Endodermal cell (in vitro differentiated cells): ENCODE measurements around the gene SON. TPM values are rescaled to one million over a fixed set of nuclear protein-coding genes. Genes with fewer than 3 reads are reported as not detected.
A peak's percentile ranks its signal among the peaks of the same experiment; 100 is the strongest.

Experiments used
- DNase-seq: peaks from one replicate; pipeline ENCODE4 v3.0.0-alpha.2; 2017
- H3K27ac ChIP-seq: 2 replicates; pipeline ENCODE4 v1.5.1; 2013; ENCODE audit warnings: mild to moderate bottlenecking, low read depth, low read length, moderate library complexity
- H3K27me3 ChIP-seq: 2 replicates; pipeline ENCODE4 v1.6.1; 2013; ENCODE audit warnings: mild to moderate bottlenecking, low read length, moderate library complexity; ENCODE audit not compliant: insufficient read depth, control insufficient read depth, poor library complexity, severe bottlenecking
- H3K36me3 ChIP-seq: 2 replicates; pipeline ENCODE4 v1.7.0; 2013; ENCODE audit warnings: mild to moderate bottlenecking, low read length, moderate library complexity; ENCODE audit not compliant: control insufficient read depth, insufficient read depth
- H3K4me1 ChIP-seq: one replicate; pipeline ENCODE4 v1.7.0; 2013; ENCODE audit warnings: low read length; ENCODE audit not compliant: control insufficient read depth, insufficient read depth
- H3K4me3 ChIP-seq: 2 replicates; pipeline ENCODE4 v1.5.1; 2013; ENCODE audit warnings: mild to moderate bottlenecking, low read length, moderate library complexity
- H3K9ac ChIP-seq: 2 replicates; pipeline ENCODE4 v1.6.1; 2013; ENCODE audit warnings: mild to moderate bottlenecking, low read length, moderate library complexity; ENCODE audit not compliant: poor library complexity, severe bottlenecking; ENCODE audit errors: extremely low read depth
- H3K9me3 ChIP-seq: 2 replicates; pipeline ENCODE4 v1.6.1; 2013; ENCODE audit warnings: mild to moderate bottlenecking, low read length, moderate library complexity; ENCODE audit not compliant: control insufficient read depth
- H3K27ac Mint-ChIP-seq: 2 replicates; pipeline ENCODE4 v1.8.0; 2020; ENCODE audit warnings: mixed read lengths
- H3K27me3 Mint-ChIP-seq: 2 replicates; pipeline ENCODE4 v1.8.0; 2021; ENCODE audit warnings: mild to moderate bottlenecking, mixed read lengths; ENCODE audit not compliant: insufficient read depth
- H3K36me3 Mint-ChIP-seq: 2 replicates; pipeline ENCODE4 v1.8.0; 2020; ENCODE audit warnings: low read depth, mixed read lengths
- H3K4me1 Mint-ChIP-seq: 2 replicates; pipeline ENCODE4 v1.8.0; 2020; ENCODE audit warnings: mixed read lengths
- H3K4me3 Mint-ChIP-seq: 2 replicates; pipeline ENCODE4 v1.8.0; 2020; ENCODE audit warnings: mild to moderate bottlenecking, moderate library complexity, mixed read lengths
- H3K9me3 Mint-ChIP-seq: 2 replicates; pipeline ENCODE4 v1.8.0; 2020; ENCODE audit warnings: mild to moderate bottlenecking, mixed read lengths
- CTCF ChIP-seq: fragments of 200-600 bp; sonication (generic); conservative IDR thresholded peaks from 2 replicates; pipeline ENCODE4 v1.5.0; 2021; ENCODE audit warnings: antibody characterized with exemption, mild to moderate bottlenecking
- WGBS, 2 experiments: methylation state at CpG; one replicate each; pipeline versions ENCODE4 v1.1.5 to v1.1.7; 2013; ENCODE audit warnings: missing lambda C conversion rate in 2 of 2, mixed read lengths in 1 of 2; ENCODE audit not compliant: insufficient coverage in 1 of 2, insufficient read length in 1 of 2; 5-methylcytosine and 5-hydroxymethylcytosine counted together
- total RNA-seq, 2 donors: library from RNA; stranded (reverse); fragmentation: NEBNext Ultra II Directional in 1 of 2; extraction: Animal tissue kit (Norgen Biotek cat#: 25700) in 1 of 2; gene quantifications; 2 replicates in 1 of 2; 3 replicates in 1 of 2; pipeline ENCODE4 v1.2.1, GENCODE V29; 2021

SON gene
- total RNA-seq, 2 donors from 2014 or later = 283 to 337 TPM

- H3K4me3 ChIP-seq = peak overlapping the region; percentile 97
- H3K9me3 Mint-ChIP-seq = no peaks in the 10 kb centered on the region
- no peak for TF ChIP-seq CTCF
- H3K27me3 Mint-ChIP-seq = no peaks in the 10 kb centered on the region
- 94 to 95% methylated on average over 3 to 4 of the region's 4 CpGs for WGBS, 2 experiments
- H3K36me3 ChIP-seq = peaks cover 45% of the 10 kb centered on the region
- peaks cover 43% of the 10 kb centered on the region for H3K36me3 Mint-ChIP-seq
- H3K4me3 Mint-ChIP-seq = no peak overlapping the region
- peaks cover 10% of the 10 kb centered on the region for H3K9me3 ChIP-seq
- H3K9ac ChIP-seq = no peak overlapping the region
- DNase-seq = no peak
- H3K27me3 ChIP-seq = no peaks in the 10 kb centered on the region
- H3K27ac Mint-ChIP-seq = no peak overlapping the region
- H3K4me1 ChIP-seq = no peaks in the 10 kb centered on the region
- no peak overlapping the region for H3K27ac ChIP-seq
- H3K4me1 Mint-ChIP-seq = peaks cover 8% of the 10 kb centered on the region
Measured at GRCh38 chr21:33539616-33540015, 3.2 kb upstream of the SON start.

- Mint-ChIP-seq H3K27ac (peak overlapping the region; percentile 100), H3K4me3 (peak overlapping the region; percentile 85), H3K4me1 (peaks cover 10% of the 10 kb centered on the region), H3K36me3 (peaks cover 34% of the 10 kb centered on the region), H3K27me3 (no peaks in the 10 kb centered on the region), H3K9me3 (no peaks in the 10 kb centered on the region)
- 78 to 82% methylated on average over 1 to 2 of the region's 3 CpGs for WGBS, 2 experiments
- no peaks in the 10 kb centered on the region for H3K4me1 ChIP-seq
- TF ChIP-seq CTCF = no peak
- peaks cover 10% of the 10 kb centered on the region for H3K9me3 ChIP-seq
- no peak for DNase-seq
- peak overlapping the region; percentile 97 for H3K4me3 ChIP-seq
- peaks cover 35% of the 10 kb centered on the region for H3K36me3 ChIP-seq
- no peaks in the 10 kb centered on the region for H3K27me3 ChIP-seq
- no peak overlapping the region for H3K9ac ChIP-seq
- H3K27ac ChIP-seq = no peak overlapping the region
Measured at GRCh38 chr21:33540711-33541104, 2.1 kb upstream of the SON start.

GRCh38 chr21:33541105-33541711 is 1.6 kb upstream of the SON start:
- H3K4me3 Mint-ChIP-seq = peak overlapping the region; percentile 85
- Histone ChIP-seq H3K4me1 (no peaks in the 10 kb centered on the region), H3K4me3 (peak overlapping the region; percentile 97), H3K9me3 (peaks cover 10% of the 10 kb centered on the region), H3K27me3 (no peaks in the 10 kb centered on the region), H3K27ac (peak overlapping the region; percentile 99), H3K9ac (peak overlapping the region; percentile 99), H3K36me3 (peaks cover 36% of the 10 kb centered on the region)
- no peaks in the 10 kb centered on the region for H3K9me3 Mint-ChIP-seq
- H3K36me3 Mint-ChIP-seq = peaks cover 33% of the 10 kb centered on the region
- H3K27ac Mint-ChIP-seq = peak overlapping the region; percentile 100
- DNase-seq = peak; percentile 59
- WGBS, 2 experiments = 41 to 50% methylated on average over 18 to 19 of the region's 19 CpGs
- TF ChIP-seq CTCF = no peak
- H3K27me3 Mint-ChIP-seq = no peaks in the 10 kb centered on the region
- peaks cover 11% of the 10 kb centered on the region for H3K4me1 Mint-ChIP-seq
